K562 (cell line): ENCODE measurements around the gene SVOP. TPM values are rescaled to one million over a fixed set of nuclear protein-coding genes. Genes with fewer than 3 reads are reported as not detected.

Source experiments
- ATAC-seq: fragments of 200-7000 bp; cut with Tn5 transposase; 3 replicates; pipeline ENCODE4 v1.9.1; 2020; ENCODE audit warnings: moderate library complexity
- BruUV-seq: library from RNA; stranded (reverse); fragments of 400-500 nt; replicated peaks from 2 replicates; lab custom pipeline; 2021; lab: Mats Ljungman, UMichigan
- CTCF ChIA-PET: fragments of 300-600 bp; formaldehyde crosslinking; extraction: SDS; loops from one replicate; lab custom pipeline; 2021; ENCODE audit warnings: low intra/inter-chr PET ratio; lab: Yijun Ruan, JAX
- POLR2A ChIA-PET: fragments of 300-600, 350-650 bp; sonication (Branson Sonifier 250); formaldehyde crosslinking; extraction: SDS; loops from one replicate; lab custom pipeline; 2021; ENCODE audit warnings: antibody characterized with exemption, inconsistent platforms; lab: Yijun Ruan, JAX
- DNase-seq, 4 experiments: peaks; one replicate each; pipeline versions ENCODE4 v3.0.0 to v3.0.0-alpha.2; 2011 to 2018; ENCODE audit warnings: low spot score in 3 of 4, mixed read lengths in 3 of 4; ENCODE audit errors: extremely low read depth in 1 of 4
- FAIRE-seq: peaks from 2 replicates; lab custom pipeline; 2011; peaks lifted over from hg19 to GRCh38; lab: Jason Lieb, UNC
- H2AFZ ChIP-seq: 2 replicates; pipeline ENCODE4 v1.6.0; 2011; ENCODE audit warnings: low read depth, low read length, control low read depth, inconsistent platforms
- H3K27ac ChIP-seq: fragments of 200-600 bp; 3 replicates; pipeline ENCODE4 v1.8.0; 2011; ENCODE audit warnings: low read depth, mild to moderate bottlenecking, control low read depth, inconsistent platforms, low read length, moderate library complexity, mixed read lengths; ENCODE audit errors: extremely low read depth
- H3K27me3 ChIP-seq, 2 experiments: fragments of 300-600 bp in 1 of 2; 2 replicates in 1 of 2; 3 replicates in 1 of 2; pipeline versions ENCODE4 v1.6.0 to v1.8.0; 2011; ENCODE audit warnings: inconsistent platforms in 2 of 2, low read length in 2 of 2, mild to moderate bottlenecking in 1 of 2, mixed read lengths in 1 of 2, moderate library complexity in 1 of 2; ENCODE audit not compliant: control insufficient read depth in 2 of 2, insufficient read depth in 2 of 2
- H3K36me3 ChIP-seq: fragments of 300-600 bp; 3 replicates; pipeline ENCODE4 v1.8.0; 2011; ENCODE audit warnings: mild to moderate bottlenecking, low read length, inconsistent platforms; ENCODE audit not compliant: control insufficient read depth, insufficient read depth
- H3K4me1 ChIP-seq, 2 experiments: fragments of 200-600 bp in 1 of 2; replicated peaks in 1 of 2; 2 replicates in 1 of 2; 3 replicates in 1 of 2; pipeline versions ENCODE4 v1.5.1 to v1.8.0; 2011; ENCODE audit warnings: inconsistent platforms in 2 of 2, low read length in 2 of 2, mild to moderate bottlenecking in 1 of 2, mixed read lengths in 1 of 2, moderate library complexity in 1 of 2; ENCODE audit not compliant: control insufficient read depth in 2 of 2, insufficient read depth in 2 of 2
- H3K4me2 ChIP-seq: 2 replicates; pipeline ENCODE4 v1.6.1; 2011; ENCODE audit warnings: low read length, control low read depth, inconsistent platforms, mixed read lengths; ENCODE audit not compliant: insufficient read depth
- H3K4me3 ChIP-seq: fragments of 200-600 bp; sonication (generic), shearing (Covaris generic); 2 replicates; pipeline ENCODE4 v1.5.1; 2016; ENCODE audit warnings: control low read depth, inconsistent platforms
- H3K79me2 ChIP-seq: fragments of 200-600 bp; 3 replicates; pipeline ENCODE4 v1.8.0; 2011; ENCODE audit warnings: low read length, inconsistent platforms; ENCODE audit not compliant: control insufficient read depth, insufficient read depth
- H3K9ac ChIP-seq, 2 experiments: 2 replicates each; pipeline versions ENCODE4 v1.6.0 to v1.6.1; 2011; ENCODE audit warnings: low read depth in 2 of 2, low read length in 2 of 2, control low read depth in 1 of 2, inconsistent platforms in 1 of 2, mild to moderate bottlenecking in 1 of 2, mixed read lengths in 1 of 2; ENCODE audit not compliant: insufficient read depth in 1 of 2
- H3K9me1 ChIP-seq: one replicate; pipeline ENCODE4 v1.6.0; 2011; ENCODE audit warnings: inconsistent platforms, mild to moderate bottlenecking, low read length, moderate library complexity; ENCODE audit not compliant: control insufficient read depth, insufficient read depth
- H3K9me3 ChIP-seq: replicated peaks from 2 replicates; pipeline ENCODE4 v1.5.1; 2011; ENCODE audit warnings: low read depth, low read length, inconsistent platforms; ENCODE audit not compliant: control insufficient read depth, insufficient read depth
- H4K20me1 ChIP-seq: replicated peaks from 2 replicates; pipeline ENCODE4 v1.6.1; 2011; ENCODE audit warnings: low read length, inconsistent platforms, mixed read lengths; ENCODE audit not compliant: control insufficient read depth, insufficient read depth
- ETS1 ChIP-seq: conservative IDR thresholded peaks from 2 replicates; pipeline ENCODE4 v1.6.1; 2011; ENCODE audit warnings: low read depth, mild to moderate bottlenecking, low read length; ENCODE audit not compliant: control insufficient read depth
- KDM1A ChIP-seq, 2 experiments: fragments of 450-650 bp; IDR thresholded peaks; 2 replicates each; pipeline ENCODE4 v1.6.1; 2016; ENCODE audit warnings: mild to moderate bottlenecking in 2 of 2
- PBX2 ChIP-seq, 2 experiments: IDR thresholded peaks in 1 of 2; conservative IDR thresholded peaks in 1 of 2; 2 replicates each; pipeline ENCODE4 v1.6.1; 2016; ENCODE audit warnings: low read depth in 2 of 2, mild to moderate bottlenecking in 1 of 2, missing compliant biosample characterization in 1 of 2, missing genetic modification characterization in 1 of 2, moderate library complexity in 1 of 2
- SUPT5H ChIP-seq: fragments of 450-650 bp; IDR thresholded peaks from 2 replicates; pipeline ENCODE4 v1.6.1; 2016
- WGBS: fragments of 100-300 bp; shearing (Covaris generic); methylation state at CpG from one replicate; pipeline ENCODE4 v1.1.6; 2016; ENCODE audit warnings: low coverage, mixed read lengths; ENCODE audit not compliant: insufficient coverage; ENCODE audit errors: missing lambda C conversion rate; 5-methylcytosine and 5-hydroxymethylcytosine counted together
- in situ Hi-C: fragments of 300-500 bp; cut with MboI; formaldehyde crosslinking; loops from 4 replicates; pipeline ENCODE4 v1.15.0; 2018; ENCODE audit warnings: inconsistent platforms, mixed read lengths
- intact Hi-C: fragments of 100-400 bp; cut with micrococcal nuclease; formaldehyde crosslinking; loops from 2 replicates; pipeline ENCODE4 v1.14.2; 2022
- polyA plus RNA-seq, 8 experiments: library from polyadenylated mRNA; depleted of rRNA in 4 of 8; stranded (reverse) in 5 of 8; unstranded in 3 of 8; fragments of >200 nt; fragmentation: Nextera tagmentation in 2 of 8; fragmentation: Illumina TruSeq in 1 of 8; extraction: Ambion mirVana in 2 of 8; extraction: Trizol in 1 of 8; gene quantifications; 2 replicates each; pipeline versions ENCODE4 v1.2.1 to v1.2.3, GENCODE V29; 2011 to 2014; ENCODE audit warnings: inconsistent platforms in 1 of 8, missing spikeins in 1 of 8
- total RNA-seq, 7 experiments: library from RNA; depleted of rRNA in 6 of 7; stranded (reverse); fragments of >200 nt in 6 of 7; fragmentation: Illumina TruSeq in 2 of 7; extraction: Trizol in 2 of 7; gene quantifications; 2 replicates each; pipeline versions ENCODE4 v1.2.1 to v1.2.3, GENCODE V29; 2011 to 2021; ENCODE audit warnings: low replicate concordance in 1 of 7
- TF ChIP-seq, protein P1 (sequence below): sonication (generic); formaldehyde crosslinking; IDR thresholded peaks from 2 replicates; pipeline ENCODE4 v1.8.0; 2023; ENCODE audit warnings: missing genetic modification reagents, mild to moderate bottlenecking, borderline replicate concordance

The SVOP gene
- total and polyA plus RNA-seq, 9 of the 15 experiments (the other 6 are each of a cell fraction or from before 2014, with no cell fraction given) = 0.01 to 0.09 (median 0.06) TPM; not detected in 1

DNA sequence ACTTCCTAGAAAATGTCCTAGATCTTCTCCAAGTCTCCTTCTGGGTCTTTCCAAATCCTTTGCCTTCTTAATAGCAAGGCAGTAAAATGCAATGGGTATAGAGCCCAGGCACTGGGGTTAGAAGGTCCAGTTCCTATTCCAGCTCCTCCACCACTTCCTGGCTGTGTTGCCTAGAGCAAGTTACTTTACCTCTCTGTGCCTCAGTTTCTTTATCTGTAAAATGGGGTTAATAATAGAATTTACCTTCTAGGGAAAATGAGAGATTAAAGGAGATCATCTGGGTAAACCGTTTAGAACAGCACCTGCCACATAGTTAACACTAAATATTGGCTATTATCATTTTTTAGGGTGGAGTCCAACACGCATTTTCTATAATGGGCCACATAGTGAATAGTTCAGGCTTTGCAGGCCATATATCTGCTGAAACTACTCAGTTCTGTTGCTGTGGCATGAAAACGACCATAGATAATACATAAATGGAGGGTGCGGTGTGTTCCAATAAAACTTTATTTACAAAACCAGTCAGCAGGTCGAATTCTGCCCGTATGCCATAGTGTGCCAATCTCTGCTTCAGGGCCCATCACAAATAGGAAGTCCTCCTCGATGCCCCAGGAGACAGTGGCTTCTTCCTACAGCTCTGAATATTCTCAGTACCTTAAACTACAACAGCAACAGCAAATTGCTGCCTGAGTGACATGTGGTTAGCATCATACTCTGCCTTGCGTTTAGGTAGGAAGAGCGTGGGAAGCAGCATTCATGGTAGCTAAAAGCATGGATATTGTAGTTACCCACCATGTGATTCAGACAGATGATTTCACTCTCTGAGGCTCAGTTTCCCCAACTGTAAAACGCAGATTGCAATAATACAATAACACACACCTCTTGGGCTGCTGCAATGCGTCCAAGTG is 60.9 kb downstream of the SVOP start (continued):
- no peak for TF ChIP-seq ETS1

DNA sequence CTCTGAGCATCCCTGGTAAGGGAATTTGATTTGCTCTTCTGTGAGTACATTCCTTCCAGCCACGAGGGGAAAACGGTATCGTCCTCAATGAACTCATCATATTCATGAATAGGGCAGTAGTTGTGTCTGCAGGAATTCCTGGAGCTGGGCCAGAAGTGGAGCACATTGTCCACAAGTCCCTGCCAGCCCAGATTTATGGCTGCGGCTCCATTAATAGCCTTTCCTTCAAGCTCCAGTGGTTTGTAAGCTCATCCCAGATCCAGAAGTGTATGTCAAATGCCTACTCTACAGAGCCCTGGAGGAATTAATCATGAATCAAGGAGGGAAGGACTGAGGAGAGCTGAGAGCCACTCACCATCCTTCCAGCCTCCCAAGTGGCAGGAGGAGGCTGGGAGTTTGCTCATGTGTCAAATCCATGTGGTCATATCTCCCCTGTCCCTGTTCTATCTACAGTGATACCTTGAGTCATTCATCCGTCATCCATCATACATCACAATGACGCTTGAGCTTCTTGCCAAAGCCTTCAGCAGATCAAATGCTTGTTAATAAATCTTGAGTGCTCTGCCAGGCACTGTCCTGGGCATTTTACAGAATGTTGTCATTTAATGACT is 65.5 kb downstream of the SVOP start:
- Histone ChIP-seq H3K4me2 (no peak overlapping the region), H3K27ac (no peak overlapping the region), H3K4me1 (no peaks in the 10 kb centered on the region; a peak in 1 of 5 replicates), H3K9me3 (no peaks in the 10 kb centered on the region), H3K9me1 (no peaks in the 10 kb centered on the region)
- POLR2A ChIA-PET = no interaction called here
- WGBS = 1% methylated on average over 6 of the region's 6 CpGs
- intact Hi-C loops = no loop called here
- BruUV-seq = no TSS peak
- FAIRE-seq (no peak), ATAC-seq (no peak)
- TF ChIP-seq, protein P1, sequence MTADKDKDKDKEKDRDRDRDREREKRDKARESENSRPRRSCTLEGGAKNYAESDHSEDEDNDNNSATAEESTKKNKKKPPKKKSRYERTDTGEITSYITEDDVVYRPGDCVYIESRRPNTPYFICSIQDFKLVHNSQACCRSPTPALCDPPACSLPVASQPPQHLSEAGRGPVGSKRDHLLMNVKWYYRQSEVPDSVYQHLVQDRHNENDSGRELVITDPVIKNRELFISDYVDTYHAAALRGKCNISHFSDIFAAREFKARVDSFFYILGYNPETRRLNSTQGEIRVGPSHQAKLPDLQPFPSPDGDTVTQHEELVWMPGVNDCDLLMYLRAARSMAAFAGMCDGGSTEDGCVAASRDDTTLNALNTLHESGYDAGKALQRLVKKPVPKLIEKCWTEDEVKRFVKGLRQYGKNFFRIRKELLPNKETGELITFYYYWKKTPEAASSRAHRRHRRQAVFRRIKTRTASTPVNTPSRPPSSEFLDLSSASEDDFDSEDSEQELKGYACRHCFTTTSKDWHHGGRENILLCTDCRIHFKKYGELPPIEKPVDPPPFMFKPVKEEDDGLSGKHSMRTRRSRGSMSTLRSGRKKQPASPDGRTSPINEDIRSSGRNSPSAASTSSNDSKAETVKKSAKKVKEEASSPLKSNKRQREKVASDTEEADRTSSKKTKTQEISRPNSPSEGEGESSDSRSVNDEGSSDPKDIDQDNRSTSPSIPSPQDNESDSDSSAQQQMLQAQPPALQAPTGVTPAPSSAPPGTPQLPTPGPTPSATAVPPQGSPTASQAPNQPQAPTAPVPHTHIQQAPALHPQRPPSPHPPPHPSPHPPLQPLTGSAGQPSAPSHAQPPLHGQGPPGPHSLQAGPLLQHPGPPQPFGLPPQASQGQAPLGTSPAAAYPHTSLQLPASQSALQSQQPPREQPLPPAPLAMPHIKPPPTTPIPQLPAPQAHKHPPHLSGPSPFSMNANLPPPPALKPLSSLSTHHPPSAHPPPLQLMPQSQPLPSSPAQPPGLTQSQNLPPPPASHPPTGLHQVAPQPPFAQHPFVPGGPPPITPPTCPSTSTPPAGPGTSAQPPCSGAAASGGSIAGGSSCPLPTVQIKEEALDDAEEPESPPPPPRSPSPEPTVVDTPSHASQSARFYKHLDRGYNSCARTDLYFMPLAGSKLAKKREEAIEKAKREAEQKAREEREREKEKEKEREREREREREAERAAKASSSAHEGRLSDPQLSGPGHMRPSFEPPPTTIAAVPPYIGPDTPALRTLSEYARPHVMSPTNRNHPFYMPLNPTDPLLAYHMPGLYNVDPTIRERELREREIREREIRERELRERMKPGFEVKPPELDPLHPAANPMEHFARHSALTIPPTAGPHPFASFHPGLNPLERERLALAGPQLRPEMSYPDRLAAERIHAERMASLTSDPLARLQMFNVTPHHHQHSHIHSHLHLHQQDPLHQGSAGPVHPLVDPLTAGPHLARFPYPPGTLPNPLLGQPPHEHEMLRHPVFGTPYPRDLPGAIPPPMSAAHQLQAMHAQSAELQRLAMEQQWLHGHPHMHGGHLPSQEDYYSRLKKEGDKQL (CRISPR knock-in tag) = no peak
- TF ChIP-seq PBX2 (CRISPR knock-in tag; IDR thresholded peaks at IDR 0.05; ENCODE audit: low read depth) (no peak), PBX2 (tag; conservative IDR thresholded peaks at IDR 0.05; ENCODE audit: low read depth) (0 out of 2 replicates have a peak, but pooled peaks have one; percentile 15), KDM1A (IDR thresholded peaks at IDR 0.05) (no peak), SUPT5H (no peak)
- TF ChIP-seq, all 486 proteins: peak for 1
- H3K36me3 ChIP-seq = no peaks in the 10 kb centered on the region
- no peak overlapping the region for H2AFZ ChIP-seq
- no peak overlapping the region for H3K9ac ChIP-seq
- no peaks in the 10 kb centered on the region; the same call in 1 of the 2 replicates for H4K20me1 ChIP-seq
- H3K4me3 ChIP-seq = no peak overlapping the region
- peaks cover 14 to 45% of the 10 kb centered on the region in 2 experiments for H3K27me3 ChIP-seq
- DNase-seq = no peak
- CTCF ChIA-PET = no interaction called here
- H3K79me2 ChIP-seq = no peaks in the 10 kb centered on the region
- in situ Hi-C loops = no loop called here
